Suprapubic skin (tissue), 4 donors: ENCODE data around the gene CLSTN1. TPM values are rescaled to one million over a fixed set of nuclear protein-coding genes. Genes with fewer than 3 reads are reported as not detected.

ENCODE experiments used
- DNase-seq, 2 donors: peaks; one replicate each; pipeline ENCODE4 v3.0.0-alpha.2; 2019; ENCODE audit warnings: low spot score in 2 of 2
- H3K27ac ChIP-seq: fragments of 200-600 bp; sonication (generic); one replicate; pipeline ENCODE4 v1.5.1; 2019
- H3K27me3 ChIP-seq: fragments of 200-600 bp; sonication (generic); one replicate; pipeline ENCODE4 v1.5.1; 2019
- H3K36me3 ChIP-seq: fragments of 200-600 bp; sonication (generic); one replicate; pipeline ENCODE4 v1.5.1; 2019
- H3K4me1 ChIP-seq: fragments of 200-600 bp; sonication (generic); one replicate; pipeline ENCODE4 v1.5.1; 2019
- H3K4me3 ChIP-seq: fragments of 200-600 bp; sonication (generic); one replicate; pipeline ENCODE4 v1.5.1; 2019; ENCODE audit warnings: mild to moderate bottlenecking
- H3K9me3 ChIP-seq: fragments of 200-600 bp; sonication (generic); one replicate; pipeline ENCODE4 v1.5.1; 2019
- CTCF ChIP-seq, 2 donors: fragments of 200-600 bp in 1 of 2; fragments of 450-650 bp in 1 of 2; sonication (generic) in 1 of 2; IDR thresholded peaks; one replicate each; pipeline ENCODE4 v1.5.1; 2016 to 2019; ENCODE audit warnings: antibody characterized with exemption in 2 of 2, mild to moderate bottlenecking in 1 of 2, moderate library complexity in 1 of 2
- EP300 ChIP-seq: sonication (generic); formaldehyde crosslinking; IDR thresholded peaks from one replicate; pipeline ENCODE4 v1.6.1; 2017; ENCODE audit warnings: antibody characterized with exemption
- POLR2A ChIP-seq, 2 donors: fragments of 450-650 bp; IDR thresholded peaks; one replicate each; pipeline ENCODE4 v1.6.1; 2017; ENCODE audit warnings: antibody characterized with exemption in 2 of 2, mild to moderate bottlenecking in 2 of 2, moderate library complexity in 2 of 2
- POLR2AphosphoS5 ChIP-seq, 3 donors: sonication (generic); formaldehyde crosslinking; IDR thresholded peaks; one replicate each; pipeline ENCODE4 v1.6.1; 2017; ENCODE audit warnings: antibody characterized with exemption in 3 of 3
- WGBS: methylation state at CpG from one replicate; pipeline ENCODE4 v1.1.5; 2018; 5-methylcytosine and 5-hydroxymethylcytosine counted together
- total RNA-seq, 4 donors: library from RNA; depleted of rRNA; stranded (reverse); fragments of >200 nt; gene quantifications; one replicate each; pipeline ENCODE4 v1.1.0, GENCODE V29; 2016

Gene CLSTN1
- total RNA-seq, 4 donors from 2014 or later: 118 to 202 (median 165) TPM

- TF ChIP-seq POLR2AphosphoS5 (IDR thresholded peaks at IDR 0.05) (no peak), POLR2A (IDR thresholded peaks at IDR 0.05) (no peak), EP300 (no peak), CTCF (IDR thresholded peaks at IDR 0.05) (no peak)
- Histone ChIP-seq H3K4me1 (peaks cover 44% of the 10 kb centered on the region), H3K27me3 (no peaks in the 10 kb centered on the region), H3K4me3 (no peak overlapping the region), H3K27ac (peak overlapping the region; percentile 64), H3K9me3 (no peaks in the 10 kb centered on the region), H3K36me3 (no peaks in the 10 kb centered on the region)
- 30% methylated on average over 6 of the region's 15 CpGs for WGBS
- DNase-seq: no peak
These were observed 12.2 kb upstream of the CLSTN1 start for GRCh38 chr1:9835758-9836631.

GRCh38 chr1:9835404-9835757, 11.6 kb upstream of the CLSTN1 start:
- DNase-seq: no peak

GRCh38 chr1:9833632-9834031, 9.9 kb upstream of the CLSTN1 start:
- Histone ChIP-seq H3K36me3 (no peaks in the 10 kb centered on the region), H3K9me3 (no peaks in the 10 kb centered on the region), H3K27me3 (no peaks in the 10 kb centered on the region), H3K4me3 (no peak overlapping the region), H3K27ac (no peak overlapping the region), H3K4me1 (peaks cover 38% of the 10 kb centered on the region)
- no peak for DNase-seq
- 67% methylated on average over 3 of the region's 3 CpGs for WGBS
- TF ChIP-seq POLR2A (IDR thresholded peaks at IDR 0.05) (no peak), POLR2AphosphoS5 (IDR thresholded peaks at IDR 0.05) (no peak), EP300 (no peak), CTCF (IDR thresholded peaks at IDR 0.05) (no peak)

More at GRCh38 chr1:9835404-9835757, 11.6 kb upstream of the CLSTN1 start:
- 32% methylated on average over 2 of the region's 9 CpGs for WGBS
- no peaks in the 10 kb centered on the region for H3K36me3 ChIP-seq
- no peak overlapping the region for H3K4me3 ChIP-seq
- peaks cover 43% of the 10 kb centered on the region for H3K4me1 ChIP-seq
- H3K27ac ChIP-seq: peak overlapping the region; percentile 64
- no peaks in the 10 kb centered on the region for H3K9me3 ChIP-seq
- H3K27me3 ChIP-seq: no peaks in the 10 kb centered on the region
- TF ChIP-seq POLR2AphosphoS5 (IDR thresholded peaks at IDR 0.05) (no peak), CTCF (IDR thresholded peaks at IDR 0.05) (no peak), POLR2A (IDR thresholded peaks at IDR 0.05) (no peak), EP300 (no peak)

DNA sequence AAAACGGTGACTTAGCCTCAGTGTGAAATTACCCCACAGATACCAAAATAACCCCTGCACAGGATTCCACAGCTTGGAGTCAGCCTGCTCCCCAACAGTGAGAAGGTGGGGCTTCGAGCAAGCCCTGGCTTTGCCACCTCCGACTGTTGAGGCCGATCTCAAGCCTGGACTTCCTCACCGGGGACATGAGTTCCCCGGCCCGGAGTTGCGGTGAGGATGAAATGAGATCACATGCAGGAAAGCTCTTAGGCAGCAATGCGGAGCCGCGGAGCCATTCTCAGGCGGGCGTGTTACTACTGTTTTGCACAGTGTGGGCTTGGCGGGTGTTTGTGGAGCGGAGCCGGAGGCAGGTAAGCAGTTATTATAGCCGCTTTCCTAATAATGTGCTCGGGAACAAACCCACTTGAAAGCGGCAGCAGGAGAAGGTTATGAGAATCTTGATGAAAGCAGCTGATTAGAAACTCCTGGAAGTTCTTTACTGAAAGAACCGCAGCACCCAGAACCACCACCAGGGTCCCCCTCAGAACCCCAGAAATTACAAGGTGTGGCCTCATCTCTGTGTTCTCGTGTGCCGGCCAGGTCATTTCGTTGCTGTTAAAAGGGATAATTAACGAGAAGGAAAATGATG, 3.9 kb upstream of the CLSTN1 start:
- Histone ChIP-seq H3K27me3 (no peaks in the 10 kb centered on the region), H3K4me3 (no peak overlapping the region), H3K9me3 (no peaks in the 10 kb centered on the region), H3K36me3 (no peaks in the 10 kb centered on the region), H3K27ac (no peak overlapping the region), H3K4me1 (peaks cover 47% of the 10 kb centered on the region)
- DNase-seq: no peak
- TF ChIP-seq CTCF (IDR thresholded peaks at IDR 0.05): no peak
- no peak for TF ChIP-seq EP300
- TF ChIP-seq POLR2A (IDR thresholded peaks at IDR 0.05): no peak
- no peak for TF ChIP-seq POLR2AphosphoS5 (IDR thresholded peaks at IDR 0.05)
- WGBS: 49% methylated on average over 19 of the region's 24 CpGs

GRCh38 chr1:9826616-9827015, 2.9 kb upstream of the CLSTN1 start:
- Histone ChIP-seq H3K4me1 (peaks cover 57% of the 10 kb centered on the region), H3K27ac (no peak overlapping the region), H3K9me3 (no peaks in the 10 kb centered on the region), H3K36me3 (no peaks in the 10 kb centered on the region), H3K27me3 (no peaks in the 10 kb centered on the region), H3K4me3 (no peak overlapping the region)
- TF ChIP-seq POLR2A (IDR thresholded peaks at IDR 0.05) (no peak), POLR2AphosphoS5 (IDR thresholded peaks at IDR 0.05) (no peak), EP300 (no peak), CTCF (IDR thresholded peaks at IDR 0.05) (no peak)
- WGBS: 91% methylated on average over 3 of the region's 3 CpGs
- DNase-seq: no peak
